Smooth muscle cell (in vitro differentiated cells): ENCODE data around the gene TENT4A. TPM values are rescaled to one million over a fixed set of nuclear protein-coding genes. Genes with fewer than 3 reads are reported as not detected.

Source experiments
- DNase-seq: peaks from one replicate; lab custom pipeline; 2025; ENCODE audit not compliant: unreplicated experiment; lab: John Stamatoyannopoulos, UW
- H2AFZ ChIP-seq: fragments of 200-600 bp; sonication (generic); 2 replicates; pipeline ENCODE4 v1.6.0; 2016; ENCODE audit warnings: antibody characterized with exemption, low read depth, mild to moderate bottlenecking
- H3F3A ChIP-seq: fragments of 200-600 bp; sonication (generic); 2 replicates; pipeline ENCODE4 v1.6.0; 2017; ENCODE audit warnings: antibody characterized with exemption, low read depth
- H3K27ac ChIP-seq: fragments of 200-600 bp; sonication (generic); 2 replicates; pipeline ENCODE4 v1.5.1; 2016; ENCODE audit warnings: low read depth, mild to moderate bottlenecking
- H3K27me3 ChIP-seq: fragments of 200-600 bp; sonication (generic); 2 replicates; pipeline ENCODE4 v1.6.1; 2016; ENCODE audit warnings: low read depth, mild to moderate bottlenecking
- H3K36me3 ChIP-seq: fragments of 200-600 bp; sonication (generic); 2 replicates; pipeline ENCODE4 v1.5.1; 2016; ENCODE audit warnings: low read depth
- H3K4me1 ChIP-seq: fragments of 200-600 bp; sonication (generic); 2 replicates; pipeline ENCODE4 v1.5.1; 2016; ENCODE audit warnings: low read depth
- H3K4me2 ChIP-seq: fragments of 200-600 bp; sonication (generic); 2 replicates; pipeline ENCODE4 v1.6.0; 2016; ENCODE audit warnings: mild to moderate bottlenecking
- H3K4me3 ChIP-seq: fragments of 200-600 bp; sonication (generic); 2 replicates; pipeline ENCODE4 v1.5.1; 2016; ENCODE audit warnings: mild to moderate bottlenecking
- H3K79me2 ChIP-seq: fragments of 200-600 bp; sonication (generic); 2 replicates; pipeline ENCODE4 v1.6.0; 2016; ENCODE audit warnings: low read depth, mild to moderate bottlenecking
- H3K9ac ChIP-seq: fragments of 200-600 bp; sonication (generic); 2 replicates; pipeline ENCODE4 v1.6.0; 2016; ENCODE audit warnings: low read depth
- H3K9me3 ChIP-seq: fragments of 200-600 bp; sonication (generic); replicated peaks from 2 replicates; pipeline ENCODE4 v1.5.1; 2016; ENCODE audit warnings: low read depth
- H4K20me1 ChIP-seq: fragments of 200-600 bp; sonication (generic); 2 replicates; pipeline ENCODE4 v1.6.0; 2016; ENCODE audit warnings: low read depth
- CTCF ChIP-seq: fragments of 200-600 bp; sonication (generic); IDR thresholded peaks from 2 replicates; pipeline ENCODE4 v1.5.1; 2017; ENCODE audit warnings: borderline replicate concordance, mild to moderate bottlenecking, antibody characterized with exemption; ENCODE audit not compliant: insufficient read depth, poor library complexity, severe bottlenecking
- WGBS: methylation state at CpG from one replicate; pipeline ENCODE4 v1.1.7; 2016; ENCODE audit warnings: low lambda C conversion rate; 5-methylcytosine and 5-hydroxymethylcytosine counted together
- polyA plus RNA-seq: library from polyadenylated mRNA; unstranded; fragments of >200 nt; fragmentation: Nextera tagmentation; extraction: Ambion mirVana; gene quantifications from 2 replicates; pipeline ENCODE4 v1.2.1, GENCODE V29; 2016
- total RNA-seq: library from RNA; depleted of rRNA; stranded (reverse); fragments of >200 nt; gene quantifications from 2 replicates; pipeline ENCODE4 v1.2.3, GENCODE V29; 2014

The TENT4A gene
- total and polyA plus RNA-seq, 2 experiments from 2014 or later: 10.0 to 16.2 TPM

GRCh38 chr5:6755519-6755918 lies 42.3 kb downstream of the TENT4A start:
- H3K27ac ChIP-seq: no peak overlapping the region
- no peak overlapping the region for H2AFZ ChIP-seq
- no peaks in the 10 kb centered on the region for H3K79me2 ChIP-seq
- no peak overlapping the region for H3K4me3 ChIP-seq
- 98% methylated on average over 12 of the region's 12 CpGs for WGBS
- H3K4me1 ChIP-seq: no peaks in the 10 kb centered on the region
- no peak for DNase-seq
- no peaks in the 10 kb centered on the region for H3K9me3 ChIP-seq
- H3K9ac ChIP-seq: no peak overlapping the region
- no peak for TF ChIP-seq CTCF
- H3K36me3 ChIP-seq: peaks cover 19% of the 10 kb centered on the region
- H3K4me2 ChIP-seq: no peak overlapping the region
- H3F3A ChIP-seq: no peaks in the 10 kb centered on the region
- H4K20me1 ChIP-seq: peaks cover 27% of the 10 kb centered on the region
- H3K27me3 ChIP-seq: no peaks in the 10 kb centered on the region

- no peak for DNase-seq
- Histone ChIP-seq H3K4me2 (no peak overlapping the region), H2AFZ (no peak overlapping the region), H3K4me3 (no peak overlapping the region), H3K9ac (no peak overlapping the region), H3K9me3 (no peaks in the 10 kb centered on the region), H3K27ac (no peak overlapping the region), H3K36me3 (peaks cover 19% of the 10 kb centered on the region), H4K20me1 (peaks cover 23% of the 10 kb centered on the region), H3K79me2 (no peaks in the 10 kb centered on the region), H3K4me1 (no peaks in the 10 kb centered on the region), H3K27me3 (no peaks in the 10 kb centered on the region), H3F3A (no peaks in the 10 kb centered on the region)
- TF ChIP-seq CTCF: no peak
- WGBS: 97% methylated on average over 17 of the region's 17 CpGs
Measured at GRCh38 chr5:6755941-6756340, 42.7 kb downstream of the TENT4A start.

- Histone ChIP-seq H3K27ac (no peak overlapping the region), H3K9me3 (no peaks in the 10 kb centered on the region), H3K4me2 (no peak overlapping the region), H4K20me1 (peaks cover 14% of the 10 kb centered on the region), H3K9ac (no peak overlapping the region), H3K4me3 (no peak overlapping the region), H3K36me3 (peaks cover 19% of the 10 kb centered on the region), H3K79me2 (no peaks in the 10 kb centered on the region), H3K4me1 (no peaks in the 10 kb centered on the region), H3K27me3 (no peaks in the 10 kb centered on the region), H3F3A (no peaks in the 10 kb centered on the region), H2AFZ (no peak overlapping the region)
- 97% methylated on average over 8 of the region's 8 CpGs for WGBS
- TF ChIP-seq CTCF: no peak
- no peak for DNase-seq
Measured at GRCh38 chr5:6757414-6757969, 44.3 kb downstream of the TENT4A start.

- peaks cover 10% of the 10 kb centered on the region for H4K20me1 ChIP-seq
- no peak for TF ChIP-seq CTCF
- no peak overlapping the region for H2AFZ ChIP-seq
- 95% methylated on average over 6 of the region's 6 CpGs for WGBS
- H3K4me2 ChIP-seq: no peak overlapping the region
- no peaks in the 10 kb centered on the region for H3K9me3 ChIP-seq
- H3K36me3 ChIP-seq: peaks cover 19% of the 10 kb centered on the region
- no peak overlapping the region for H3K4me3 ChIP-seq
- H3K27ac ChIP-seq: no peak overlapping the region
- H3K9ac ChIP-seq: no peak overlapping the region
- no peaks in the 10 kb centered on the region for H3K79me2 ChIP-seq
- no peaks in the 10 kb centered on the region for H3F3A ChIP-seq
- no peaks in the 10 kb centered on the region for H3K4me1 ChIP-seq
- no peak for DNase-seq
- H3K27me3 ChIP-seq: no peaks in the 10 kb centered on the region
Measured at GRCh38 chr5:6758236-6758635, 45.0 kb downstream of the TENT4A start.
